SK-N-SH treated with all-trans-retinoic acid at 6 μM for 48 hours (cell line): ENCODE data around the gene CADM1.

Source experiments
- ATAC-seq: fragments of 200-7000 bp; cut with Tn5 transposase; 3 replicates; pipeline ENCODE4 v1.9.1; 2020; ENCODE audit warnings: mild to moderate bottlenecking, moderate library complexity
- ARNTL ChIP-seq: fragments of 450-650 bp; formaldehyde crosslinking; IDR thresholded peaks from 2 replicates; pipeline ENCODE4 v1.5.0; 2020; ENCODE audit warnings: low read depth, mild to moderate bottlenecking, moderate library complexity, borderline replicate concordance
- BACH2 ChIP-seq: fragments of 250-450 bp; sonication (Bioruptor Pico); IDR thresholded peaks from 2 replicates; pipeline ENCODE4 v1.9.0; 2021; ENCODE audit warnings: mild to moderate bottlenecking, borderline replicate concordance
- CSDC2 ChIP-seq: fragments of 250-450 bp; sonication (Bioruptor Pico); IDR thresholded peaks from 2 replicates; pipeline ENCODE4 v1.5.0; 2020; ENCODE audit warnings: mild to moderate bottlenecking, moderate library complexity
- GLIS3 ChIP-seq: fragments of 250-450 bp; sonication (Bioruptor Pico); IDR thresholded peaks from 2 replicates; pipeline ENCODE4 v1.5.0; 2020; ENCODE audit warnings: mild to moderate bottlenecking, moderate library complexity
- ISL1 ChIP-seq: fragments of 250-450 bp; sonication (Bioruptor Pico); IDR thresholded peaks from 2 replicates; pipeline ENCODE4 v2.1.2; 2022; ENCODE audit warnings: mild to moderate bottlenecking, moderate library complexity
- OSR1 ChIP-seq: fragments of 250-450 bp; sonication (Bioruptor Pico); IDR thresholded peaks from 2 replicates; pipeline ENCODE4 v1.8.0; 2022; ENCODE audit warnings: moderate library complexity, mild to moderate bottlenecking, inconsistent platforms
- PPARA ChIP-seq: fragments of 250-450 bp; sonication (Bioruptor Pico); IDR thresholded peaks from 2 replicates; pipeline ENCODE4 v1.5.0; 2020; ENCODE audit warnings: mild to moderate bottlenecking, borderline replicate concordance
- RARB ChIP-seq: fragments of 250-450 bp; sonication (Bioruptor Pico); IDR thresholded peaks from 2 replicates; pipeline ENCODE4 v1.8.0; 2021; ENCODE audit warnings: mild to moderate bottlenecking, moderate library complexity
- SNAI2 ChIP-seq: fragments of 250-450 bp; sonication (Bioruptor Pico); IDR thresholded peaks from 2 replicates; pipeline ENCODE4 v1.5.0; 2020; ENCODE audit warnings: mild to moderate bottlenecking, moderate library complexity
- TCF4 ChIP-seq: fragments of 250-450 bp; sonication (Bioruptor Pico); IDR thresholded peaks from 2 replicates; pipeline ENCODE4 v1.8.0; 2021; ENCODE audit warnings: mild to moderate bottlenecking, moderate library complexity, borderline replicate concordance
- TOX ChIP-seq: fragments of 250-450 bp; sonication (Bioruptor Pico); IDR thresholded peaks from 2 replicates; pipeline ENCODE4 v1.8.0; 2021; ENCODE audit warnings: mild to moderate bottlenecking, moderate library complexity, borderline replicate concordance
- ZC3H10 ChIP-seq: fragments of 250-450 bp; sonication (Bioruptor Pico); IDR thresholded peaks from 2 replicates; pipeline ENCODE4 v1.5.1; 2021; ENCODE audit warnings: mild to moderate bottlenecking, moderate library complexity
- ZFP3 ChIP-seq: fragments of 250-450 bp; sonication (Bioruptor Pico); IDR thresholded peaks from 2 replicates; pipeline ENCODE4 v1.5.0; 2020; ENCODE audit warnings: mild to moderate bottlenecking, moderate library complexity
- ZFP30 ChIP-seq: fragments of 450-650 bp; formaldehyde crosslinking; IDR thresholded peaks from 2 replicates; pipeline ENCODE4 v1.5.0; 2022; ENCODE audit warnings: mild to moderate bottlenecking, moderate library complexity
- ZNF565 ChIP-seq: fragments of 450-650 bp; formaldehyde crosslinking; conservative IDR thresholded peaks from 2 replicates; pipeline ENCODE4 v1.5.0; 2020; ENCODE audit warnings: low read depth, mild to moderate bottlenecking, moderate library complexity
- ZNF70 ChIP-seq: fragments of 450-650 bp; formaldehyde crosslinking; IDR thresholded peaks from 2 replicates; pipeline ENCODE4 v1.5.0; 2020; ENCODE audit warnings: mild to moderate bottlenecking, moderate library complexity
- ZNF8 ChIP-seq: fragments of 450-650 bp; formaldehyde crosslinking; IDR thresholded peaks from 2 replicates; pipeline ENCODE4 v1.5.0; 2020; ENCODE audit warnings: mild to moderate bottlenecking, moderate library complexity
- TF ChIP-seq, protein P1 (sequence below): fragments of 250-450 bp; sonication (Bioruptor Pico); IDR thresholded peaks from 2 replicates; pipeline ENCODE4 v1.8.0; 2021; ENCODE audit warnings: low read depth, mild to moderate bottlenecking, moderate library complexity, borderline replicate concordance
- TF ChIP-seq, protein P2 (sequence below): fragments of 250-450 bp; sonication (Bioruptor Pico); IDR thresholded peaks from 2 replicates; pipeline ENCODE4 v1.5.1; 2021; ENCODE audit warnings: mild to moderate bottlenecking, moderate library complexity
- TF ChIP-seq, protein P3 (sequence below): fragments of 250-450 bp; sonication (Bioruptor Pico); IDR thresholded peaks from 2 replicates; pipeline ENCODE4 v1.5.1; 2020; ENCODE audit warnings: low read depth, mild to moderate bottlenecking, moderate library complexity
- TF ChIP-seq, protein P4 (sequence below): fragments of 250-450 bp; sonication (Bioruptor Pico); IDR thresholded peaks from 2 replicates; pipeline ENCODE4 v1.8.0; 2020; ENCODE audit warnings: mild to moderate bottlenecking, moderate library complexity, borderline replicate concordance

CADM1 gene

DNA sequence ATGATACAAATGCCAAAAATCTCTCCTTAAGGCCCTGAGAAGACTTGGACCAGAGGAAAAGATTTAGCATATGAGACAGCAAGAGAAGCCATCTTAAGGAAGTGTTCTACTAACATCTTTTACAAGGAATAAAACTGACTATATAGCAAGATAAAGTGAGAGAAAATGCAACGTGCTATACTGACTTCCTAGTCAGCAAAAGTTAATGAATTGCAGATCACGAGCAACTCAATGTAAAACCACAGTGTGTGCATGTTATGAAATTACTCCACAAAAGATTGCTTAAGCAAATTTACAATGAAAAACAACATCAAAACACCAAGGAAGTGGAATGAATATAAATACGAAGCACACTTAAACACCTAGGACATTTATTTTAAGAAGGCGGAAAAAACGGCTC is 187.5 kb downstream of the CADM1 start:
- TF ChIP-seq ZNF70 (CRISPR knock-in tag) = no peak
- TF ChIP-seq PPARA = no peak
- ATAC-seq = no peak

DNA sequence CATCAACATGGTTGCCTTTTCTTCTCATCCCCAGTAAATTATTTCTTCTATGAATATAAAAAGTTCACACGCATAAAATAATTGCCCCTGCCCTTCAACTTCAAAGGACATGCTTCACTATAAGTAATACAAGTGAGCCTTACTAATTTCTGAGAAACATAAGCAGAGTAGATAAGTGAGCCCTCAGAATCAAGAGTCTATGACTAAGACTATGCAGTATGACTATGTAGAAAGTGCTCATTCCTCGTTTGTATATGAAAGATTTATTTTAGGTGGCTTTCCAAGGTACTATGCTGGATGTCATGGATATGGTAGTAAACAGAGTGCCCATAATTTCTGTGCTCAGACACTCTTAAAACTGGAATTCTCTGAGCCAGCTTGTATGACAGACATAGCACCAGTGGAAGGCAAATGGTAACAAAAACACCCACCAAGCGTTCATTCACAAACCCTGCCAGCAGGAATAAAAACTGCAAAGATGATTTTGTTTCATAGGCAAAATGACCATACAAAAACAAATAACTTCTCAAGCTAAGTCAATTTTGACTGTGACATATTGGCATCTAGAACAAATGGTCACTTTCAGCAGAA is 189.8 kb downstream of the CADM1 start:
- TF ChIP-seq ZNF565 (CRISPR knock-in tag) (no peak), ARNTL (CRISPR knock-in tag) (no peak), ISL1 (no peak), ZNF8 (no peak), TOX (CRISPR knock-in tag) (no peak), CSDC2 (CRISPR knock-in tag) (no peak), PPARA (no peak), RARB (CRISPR knock-in tag) (no peak), GLIS3 (CRISPR knock-in tag) (no peak), ZFP30 (CRISPR knock-in tag) (no peak), ZC3H10 (no peak), TCF4 (no peak), OSR1 (no peak), BACH2 (no peak), SNAI2 (CRISPR knock-in tag) (no peak)
- TF ChIP-seq, protein P1, sequence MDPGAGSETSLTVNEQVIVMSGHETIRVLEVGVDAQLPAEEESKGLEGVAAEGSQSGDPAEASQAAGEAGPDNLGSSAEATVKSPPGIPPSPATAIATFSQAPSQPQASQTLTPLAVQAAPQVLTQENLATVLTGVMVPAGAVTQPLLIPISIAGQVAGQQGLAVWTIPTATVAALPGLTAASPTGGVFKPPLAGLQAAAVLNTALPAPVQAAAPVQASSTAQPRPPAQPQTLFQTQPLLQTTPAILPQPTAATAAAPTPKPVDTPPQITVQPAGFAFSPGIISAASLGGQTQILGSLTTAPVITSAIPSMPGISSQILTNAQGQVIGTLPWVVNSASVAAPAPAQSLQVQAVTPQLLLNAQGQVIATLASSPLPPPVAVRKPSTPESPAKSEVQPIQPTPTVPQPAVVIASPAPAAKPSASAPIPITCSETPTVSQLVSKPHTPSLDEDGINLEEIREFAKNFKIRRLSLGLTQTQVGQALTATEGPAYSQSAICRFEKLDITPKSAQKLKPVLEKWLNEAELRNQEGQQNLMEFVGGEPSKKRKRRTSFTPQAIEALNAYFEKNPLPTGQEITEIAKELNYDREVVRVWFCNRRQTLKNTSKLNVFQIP (CRISPR knock-in tag) = no peak
- TF ChIP-seq, protein P2, sequence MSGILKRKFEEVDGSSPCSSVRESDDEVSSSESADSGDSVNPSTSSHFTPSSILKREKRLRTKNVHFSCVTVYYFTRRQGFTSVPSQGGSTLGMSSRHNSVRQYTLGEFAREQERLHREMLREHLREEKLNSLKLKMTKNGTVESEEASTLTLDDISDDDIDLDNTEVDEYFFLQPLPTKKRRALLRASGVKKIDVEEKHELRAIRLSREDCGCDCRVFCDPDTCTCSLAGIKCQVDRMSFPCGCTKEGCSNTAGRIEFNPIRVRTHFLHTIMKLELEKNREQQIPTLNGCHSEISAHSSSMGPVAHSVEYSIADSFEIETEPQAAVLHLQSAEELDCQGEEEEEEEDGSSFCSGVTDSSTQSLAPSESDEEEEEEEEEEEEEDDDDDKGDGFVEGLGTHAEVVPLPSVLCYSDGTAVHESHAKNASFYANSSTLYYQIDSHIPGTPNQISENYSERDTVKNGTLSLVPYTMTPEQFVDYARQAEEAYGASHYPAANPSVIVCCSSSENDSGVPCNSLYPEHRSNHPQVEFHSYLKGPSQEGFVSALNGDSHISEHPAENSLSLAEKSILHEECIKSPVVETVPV (CRISPR knock-in tag) = no peak
- TF ChIP-seq, protein P3, sequence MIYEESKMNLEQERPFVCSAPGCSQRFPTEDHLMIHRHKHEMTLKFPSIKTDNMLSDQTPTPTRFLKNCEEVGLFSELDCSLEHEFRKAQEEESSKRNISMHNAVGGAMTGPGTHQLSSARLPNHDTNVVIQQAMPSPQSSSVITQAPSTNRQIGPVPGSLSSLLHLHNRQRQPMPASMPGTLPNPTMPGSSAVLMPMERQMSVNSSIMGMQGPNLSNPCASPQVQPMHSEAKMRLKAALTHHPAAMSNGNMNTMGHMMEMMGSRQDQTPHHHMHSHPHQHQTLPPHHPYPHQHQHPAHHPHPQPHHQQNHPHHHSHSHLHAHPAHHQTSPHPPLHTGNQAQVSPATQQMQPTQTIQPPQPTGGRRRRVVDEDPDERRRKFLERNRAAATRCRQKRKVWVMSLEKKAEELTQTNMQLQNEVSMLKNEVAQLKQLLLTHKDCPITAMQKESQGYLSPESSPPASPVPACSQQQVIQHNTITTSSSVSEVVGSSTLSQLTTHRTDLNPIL = no peak
- TF ChIP-seq, protein P4, sequence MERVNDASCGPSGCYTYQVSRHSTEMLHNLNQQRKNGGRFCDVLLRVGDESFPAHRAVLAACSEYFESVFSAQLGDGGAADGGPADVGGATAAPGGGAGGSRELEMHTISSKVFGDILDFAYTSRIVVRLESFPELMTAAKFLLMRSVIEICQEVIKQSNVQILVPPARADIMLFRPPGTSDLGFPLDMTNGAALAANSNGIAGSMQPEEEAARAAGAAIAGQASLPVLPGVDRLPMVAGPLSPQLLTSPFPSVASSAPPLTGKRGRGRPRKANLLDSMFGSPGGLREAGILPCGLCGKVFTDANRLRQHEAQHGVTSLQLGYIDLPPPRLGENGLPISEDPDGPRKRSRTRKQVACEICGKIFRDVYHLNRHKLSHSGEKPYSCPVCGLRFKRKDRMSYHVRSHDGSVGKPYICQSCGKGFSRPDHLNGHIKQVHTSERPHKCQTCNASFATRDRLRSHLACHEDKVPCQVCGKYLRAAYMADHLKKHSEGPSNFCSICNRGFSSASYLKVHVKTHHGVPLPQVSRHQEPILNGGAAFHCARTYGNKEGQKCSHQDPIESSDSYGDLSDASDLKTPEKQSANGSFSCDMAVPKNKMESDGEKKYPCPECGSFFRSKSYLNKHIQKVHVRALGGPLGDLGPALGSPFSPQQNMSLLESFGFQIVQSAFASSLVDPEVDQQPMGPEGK (CRISPR knock-in tag) = no peak
- ATAC-seq = no peak

DNA sequence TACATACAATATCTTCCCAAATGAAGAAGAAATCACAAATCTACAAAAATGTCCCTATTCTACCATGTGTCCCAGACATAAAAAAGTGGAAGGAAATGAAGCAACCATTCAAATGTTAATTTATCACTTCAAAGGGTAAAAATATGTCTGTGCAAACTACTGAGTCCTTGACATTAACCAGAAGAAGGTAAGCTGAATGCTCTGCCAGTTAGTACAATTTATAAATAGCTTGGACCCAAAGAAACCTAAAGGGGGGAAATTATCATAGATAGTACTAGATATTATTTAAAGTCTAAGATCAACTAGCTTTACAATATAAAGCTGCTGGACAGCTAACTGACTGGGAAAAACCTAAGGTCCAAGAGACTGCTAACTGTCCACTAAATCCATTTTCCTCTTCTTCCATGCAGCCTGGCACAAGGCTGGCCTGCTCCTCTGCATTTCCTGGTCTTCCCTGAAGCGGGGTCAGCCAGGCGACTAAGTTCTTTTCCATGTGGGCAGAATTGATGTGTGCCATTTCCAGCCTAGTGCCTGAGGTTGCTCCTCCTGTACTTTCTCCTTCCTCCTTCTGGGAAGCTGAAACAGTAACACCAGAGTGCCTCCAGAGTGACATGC is 190.9 kb downstream of the CADM1 start:
- ATAC-seq = no peak
- TF ChIP-seq ZNF70 (CRISPR knock-in tag) (no peak), SNAI2 (CRISPR knock-in tag) (no peak), ARNTL (CRISPR knock-in tag) (no peak), ZFP3 (CRISPR knock-in tag) (no peak), BACH2 (no peak), ZNF565 (CRISPR knock-in tag) (no peak), TOX (CRISPR knock-in tag) (no peak), ZNF8 (no peak)
- TF ChIP-seq, protein P2 (CRISPR knock-in tag) = no peak

DNA sequence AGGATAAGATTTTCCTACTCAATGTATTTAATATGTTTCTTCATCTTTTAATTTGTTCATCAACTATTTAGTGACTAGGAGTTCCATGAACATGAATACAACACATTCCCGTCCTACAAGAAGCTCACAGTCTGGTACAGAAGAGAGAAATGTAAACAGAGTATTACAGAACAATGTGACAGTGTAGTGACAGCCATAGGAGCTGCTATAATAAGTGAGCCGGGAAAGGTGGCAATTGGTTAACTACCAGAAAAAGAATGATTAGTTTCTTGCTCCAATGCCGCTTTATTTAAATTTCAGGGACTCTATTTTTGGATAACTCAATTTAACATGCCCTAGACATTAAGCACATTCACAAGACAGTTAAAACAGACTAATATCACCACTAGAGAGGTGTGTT is 192.3 kb downstream of the CADM1 start:
- no peak for TF ChIP-seq RARB (CRISPR knock-in tag)
- TF ChIP-seq, protein P4 (CRISPR knock-in tag) = no peak
- no peak for TF ChIP-seq TOX (CRISPR knock-in tag)
- TF ChIP-seq CSDC2 (CRISPR knock-in tag) = no peak
- no peak for TF ChIP-seq OSR1
- TF ChIP-seq, protein P2 (CRISPR knock-in tag) = no peak
- no peak for TF ChIP-seq ZNF70 (CRISPR knock-in tag)
- TF ChIP-seq, all 23 proteins: peak for 0
- no peak for ATAC-seq
